Ishikawa (cell line): Measurements from ENCODE around the gene CD2AP.

Experiments
- CREB1 ChIP-seq: IDR thresholded peaks from 2 replicates; pipeline ENCODE4 v1.6.1; 2012; ENCODE audit warnings: low read depth
- NFIC ChIP-seq: IDR thresholded peaks from 2 replicates; pipeline ENCODE4 v1.6.1; 2012
- RAD21 ChIP-seq: IDR thresholded peaks from 2 replicates; pipeline ENCODE4 v1.6.1; 2012; ENCODE audit warnings: low read depth
- TAF1 ChIP-seq: IDR thresholded peaks from 2 replicates; pipeline ENCODE4 v1.6.1; 2012; ENCODE audit warnings: low read depth, mild to moderate bottlenecking
- TCF12 ChIP-seq: IDR thresholded peaks from 2 replicates; pipeline ENCODE4 v1.6.1; 2012; ENCODE audit warnings: low read depth

GRCh38 chr6:47529734-47530133 is 52.1 kb downstream of the CD2AP start:
- no peak for TF ChIP-seq CREB1
- no peak for TF ChIP-seq TCF12
- TF ChIP-seq RAD21: no peak
- TF ChIP-seq NFIC: no peak
- no peak for TF ChIP-seq TAF1
